K562 (cell line): Measurements from ENCODE around the gene DNA2. TPM values are rescaled to one million over a fixed set of nuclear protein-coding genes. Genes with fewer than 3 reads are reported as not detected.

Source experiments
- BCOR ChIP-seq: fragments of 450-650 bp; IDR thresholded peaks from 2 replicates; pipeline ENCODE4 v1.6.1; 2016
- FOXK1 ChIP-seq: sonication (generic); formaldehyde crosslinking; IDR thresholded peaks from 2 replicates; pipeline ENCODE4 v1.8.0; 2022; ENCODE audit warnings: missing genetic modification reagents, mild to moderate bottlenecking, borderline replicate concordance
- FOXM1 ChIP-seq, 2 experiments: fragments of 450-650 bp in 1 of 2; sonication (generic) in 1 of 2; formaldehyde crosslinking in 1 of 2; IDR thresholded peaks; 2 replicates each; pipeline versions ENCODE4 v1.6.1 to v1.9.0; 2017 to 2022; ENCODE audit warnings: low read depth in 2 of 2, mild to moderate bottlenecking in 2 of 2, missing genetic modification reagents in 1 of 2, moderate library complexity in 1 of 2
- GABPB2 ChIP-seq: fragments of 250-450 bp; sonication (Bioruptor Pico); conservative IDR thresholded peaks from 2 replicates; pipeline ENCODE4 v1.5.1; 2021; ENCODE audit warnings: mild to moderate bottlenecking
- GATAD2A ChIP-seq: fragments of 450-650 bp; IDR thresholded peaks from 2 replicates; pipeline ENCODE4 v1.6.1; 2017
- HNRNPUL1 ChIP-seq: fragments of 200-400 bp; formaldehyde crosslinking; IDR thresholded peaks from 2 replicates; pipeline ENCODE4 v1.6.1; 2017; ENCODE audit warnings: low read length
- IRF2 ChIP-seq: sonication (generic); formaldehyde crosslinking; IDR thresholded peaks from 2 replicates; pipeline ENCODE4 v1.8.1; 2022; ENCODE audit warnings: mild to moderate bottlenecking, missing genetic modification reagents
- KLF16 ChIP-seq: IDR thresholded peaks from 2 replicates; pipeline ENCODE4 v1.6.1; 2016; ENCODE audit warnings: antibody characterized with exemption
- SMAD2 ChIP-seq: fragments of 150-350 bp; IDR thresholded peaks from 2 replicates; pipeline ENCODE4 v1.6.1; 2014; ENCODE audit warnings: low read depth, mild to moderate bottlenecking, low read length
- SMAD4 ChIP-seq: fragments of 250-450 bp; sonication (Bioruptor Pico); conservative IDR thresholded peaks from 2 replicates; pipeline ENCODE4 v1.8.0; 2021; ENCODE audit warnings: inconsistent platforms, mild to moderate bottlenecking, moderate library complexity
- TCF7L2 ChIP-seq: fragments of 150-350 bp; IDR thresholded peaks from 2 replicates; pipeline ENCODE4 v1.6.1; 2016; ENCODE audit warnings: low read depth, mild to moderate bottlenecking, low read length, moderate library complexity
- TEAD2 ChIP-seq: fragments of 450-650 bp; IDR thresholded peaks from 2 replicates; pipeline ENCODE4 v1.6.1; 2016; ENCODE audit warnings: missing genetic modification characterization, control low read depth, missing compliant biosample characterization
- U2AF2 ChIP-seq: fragments of 200-400 bp; formaldehyde crosslinking; optimal IDR thresholded peaks from 2 replicates; pipeline ENCODE3; 2017; ENCODE audit warnings: low read depth, mild to moderate bottlenecking, low read length
- ZKSCAN3 ChIP-seq: fragments of 250-450 bp; sonication (Bioruptor Pico); IDR thresholded peaks from 2 replicates; pipeline ENCODE4 v1.4.0; 2020
- ZNF134 ChIP-seq: fragments of 250-450 bp; sonication (Bioruptor Pico); conservative IDR thresholded peaks from 2 replicates; pipeline ENCODE4 v1.4.0; 2020
- ZNF184 ChIP-seq: sonication (generic); formaldehyde crosslinking; IDR thresholded peaks from 2 replicates; pipeline ENCODE4 v1.5.0; 2020; ENCODE audit warnings: missing genetic modification reagents
- ZNF436 ChIP-seq: fragments of 250-450, 450-650 bp; sonication (Bioruptor Pico); formaldehyde crosslinking; IDR thresholded peaks from 2 replicates; pipeline ENCODE4 v1.7.0; 2020; ENCODE audit warnings: mild to moderate bottlenecking
- ZNF507 ChIP-seq: conservative IDR thresholded peaks from 2 replicates; pipeline ENCODE4 v1.6.1; 2017; ENCODE audit warnings: missing genetic modification characterization, missing compliant biosample characterization
- ZNF584 ChIP-seq: fragments of 200-800 bp; sonication (Bioruptor generic); IDR thresholded peaks from 2 replicates; pipeline ENCODE4 v1.6.1; 2016; ENCODE audit warnings: low read depth, mild to moderate bottlenecking, missing genetic modification characterization, missing compliant biosample characterization
- polyA plus RNA-seq, 8 experiments: library from polyadenylated mRNA; depleted of rRNA in 4 of 8; stranded (reverse) in 5 of 8; unstranded in 3 of 8; fragments of >200 nt; fragmentation: Nextera tagmentation in 2 of 8; fragmentation: Illumina TruSeq in 1 of 8; extraction: Ambion mirVana in 2 of 8; extraction: Trizol in 1 of 8; gene quantifications; 2 replicates each; pipeline versions ENCODE4 v1.2.1 to v1.2.3, GENCODE V29; 2011 to 2014; ENCODE audit warnings: inconsistent platforms in 1 of 8, missing spikeins in 1 of 8
- total RNA-seq, 7 experiments: library from RNA; depleted of rRNA in 6 of 7; stranded (reverse); fragments of >200 nt in 6 of 7; fragmentation: Illumina TruSeq in 2 of 7; extraction: Trizol in 2 of 7; gene quantifications; 2 replicates each; pipeline versions ENCODE4 v1.2.1 to v1.2.3, GENCODE V29; 2011 to 2021; ENCODE audit warnings: low replicate concordance in 1 of 7
- TF ChIP-seq, protein P1 (sequence below): fragments of 150-350 bp; IDR thresholded peaks from 2 replicates; pipeline ENCODE4 v1.6.1; 2014; ENCODE audit warnings: low read depth, mild to moderate bottlenecking, low read length, borderline replicate concordance
- TF ChIP-seq, protein P2 (sequence below), 2 experiments: fragments of 450-650 bp in 1 of 2; sonication (generic) in 1 of 2; formaldehyde crosslinking; conservative IDR thresholded peaks; 2 replicates each; pipeline versions ENCODE4 v1.4.0 to v1.8.1; 2020 to 2022; ENCODE audit warnings: mild to moderate bottlenecking in 1 of 2, missing genetic modification reagents in 1 of 2
- TF ChIP-seq, protein P3 (sequence below): sonication (generic); formaldehyde crosslinking; IDR thresholded peaks from 2 replicates; pipeline ENCODE4 v1.8.1; 2023; ENCODE audit warnings: mild to moderate bottlenecking, missing genetic modification reagents
- TF ChIP-seq, protein P4 (sequence below): fragments of 250-450 bp; sonication (Bioruptor Pico); IDR thresholded peaks from 2 replicates; pipeline ENCODE4 v1.5.0; 2021

Gene DNA2
- total and polyA plus RNA-seq, 9 of the 15 experiments (the other 6 are each of a cell fraction or from before 2014, with no cell fraction given): 24.6 to 51.4 (median 40.8) TPM

- TF ChIP-seq HNRNPUL1 (no peak), ZNF436 (no peak), FOXK1 (CRISPR knock-in tag) (0 out of 2 replicates have a peak, but pooled peaks have one; percentile 64), BCOR (peak; percentile 56; the same call in 1 of the 2 replicates), ZNF584 (CRISPR knock-in tag) (no peak), ZKSCAN3 (CRISPR knock-in tag) (no peak), ZNF184 (CRISPR knock-in tag) (no peak), SMAD4 (CRISPR knock-in tag) (peak; percentile 76; the same call in 1 of the 2 replicates), U2AF2 (no peak), TEAD2 (no peak), GABPB2 (CRISPR knock-in tag) (no peak), SMAD2 (no peak), ZNF134 (0 out of 2 replicates have a peak, but pooled peaks have one; percentile 32), GATAD2A (no peak), IRF2 (CRISPR knock-in tag) (no peak), KLF16 (no peak), ZNF507 (tag) (no peak), TCF7L2 (no peak), FOXM1 (IDR thresholded peaks at IDR 0.05; ENCODE audit: low read depth) (0 out of 2 replicates have a peak, but pooled peaks have one; percentile 68), FOXM1 (CRISPR knock-in tag; IDR thresholded peaks at IDR 0.05; ENCODE audit: low read depth) (no peak)
- TF ChIP-seq, protein P1, sequence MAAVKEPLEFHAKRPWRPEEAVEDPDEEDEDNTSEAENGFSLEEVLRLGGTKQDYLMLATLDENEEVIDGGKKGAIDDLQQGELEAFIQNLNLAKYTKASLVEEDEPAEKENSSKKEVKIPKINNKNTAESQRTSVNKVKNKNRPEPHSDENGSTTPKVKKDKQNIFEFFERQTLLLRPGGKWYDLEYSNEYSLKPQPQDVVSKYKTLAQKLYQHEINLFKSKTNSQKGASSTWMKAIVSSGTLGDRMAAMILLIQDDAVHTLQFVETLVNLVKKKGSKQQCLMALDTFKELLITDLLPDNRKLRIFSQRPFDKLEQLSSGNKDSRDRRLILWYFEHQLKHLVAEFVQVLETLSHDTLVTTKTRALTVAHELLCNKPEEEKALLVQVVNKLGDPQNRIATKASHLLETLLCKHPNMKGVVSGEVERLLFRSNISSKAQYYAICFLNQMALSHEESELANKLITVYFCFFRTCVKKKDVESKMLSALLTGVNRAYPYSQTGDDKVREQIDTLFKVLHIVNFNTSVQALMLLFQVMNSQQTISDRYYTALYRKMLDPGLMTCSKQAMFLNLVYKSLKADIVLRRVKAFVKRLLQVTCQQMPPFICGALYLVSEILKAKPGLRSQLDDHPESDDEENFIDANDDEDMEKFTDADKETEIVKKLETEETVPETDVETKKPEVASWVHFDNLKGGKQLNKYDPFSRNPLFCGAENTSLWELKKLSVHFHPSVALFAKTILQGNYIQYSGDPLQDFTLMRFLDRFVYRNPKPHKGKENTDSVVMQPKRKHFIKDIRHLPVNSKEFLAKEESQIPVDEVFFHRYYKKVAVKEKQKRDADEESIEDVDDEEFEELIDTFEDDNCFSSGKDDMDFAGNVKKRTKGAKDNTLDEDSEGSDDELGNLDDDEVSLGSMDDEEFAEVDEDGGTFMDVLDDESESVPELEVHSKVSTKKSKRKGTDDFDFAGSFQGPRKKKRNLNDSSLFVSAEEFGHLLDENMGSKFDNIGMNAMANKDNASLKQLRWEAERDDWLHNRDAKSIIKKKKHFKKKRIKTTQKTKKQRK: no peak
- TF ChIP-seq, protein P2, sequence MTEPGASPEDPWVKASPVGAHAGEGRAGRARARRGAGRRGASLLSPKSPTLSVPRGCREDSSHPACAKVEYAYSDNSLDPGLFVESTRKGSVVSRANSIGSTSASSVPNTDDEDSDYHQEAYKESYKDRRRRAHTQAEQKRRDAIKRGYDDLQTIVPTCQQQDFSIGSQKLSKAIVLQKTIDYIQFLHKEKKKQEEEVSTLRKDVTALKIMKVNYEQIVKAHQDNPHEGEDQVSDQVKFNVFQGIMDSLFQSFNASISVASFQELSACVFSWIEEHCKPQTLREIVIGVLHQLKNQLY (CRISPR knock-in tag; conservative IDR thresholded peaks at IDR 0.05): no peak
- TF ChIP-seq, protein P3, sequence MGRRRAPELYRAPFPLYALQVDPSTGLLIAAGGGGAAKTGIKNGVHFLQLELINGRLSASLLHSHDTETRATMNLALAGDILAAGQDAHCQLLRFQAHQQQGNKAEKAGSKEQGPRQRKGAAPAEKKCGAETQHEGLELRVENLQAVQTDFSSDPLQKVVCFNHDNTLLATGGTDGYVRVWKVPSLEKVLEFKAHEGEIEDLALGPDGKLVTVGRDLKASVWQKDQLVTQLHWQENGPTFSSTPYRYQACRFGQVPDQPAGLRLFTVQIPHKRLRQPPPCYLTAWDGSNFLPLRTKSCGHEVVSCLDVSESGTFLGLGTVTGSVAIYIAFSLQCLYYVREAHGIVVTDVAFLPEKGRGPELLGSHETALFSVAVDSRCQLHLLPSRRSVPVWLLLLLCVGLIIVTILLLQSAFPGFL (CRISPR knock-in tag): no peak
- TF ChIP-seq, protein P4, sequence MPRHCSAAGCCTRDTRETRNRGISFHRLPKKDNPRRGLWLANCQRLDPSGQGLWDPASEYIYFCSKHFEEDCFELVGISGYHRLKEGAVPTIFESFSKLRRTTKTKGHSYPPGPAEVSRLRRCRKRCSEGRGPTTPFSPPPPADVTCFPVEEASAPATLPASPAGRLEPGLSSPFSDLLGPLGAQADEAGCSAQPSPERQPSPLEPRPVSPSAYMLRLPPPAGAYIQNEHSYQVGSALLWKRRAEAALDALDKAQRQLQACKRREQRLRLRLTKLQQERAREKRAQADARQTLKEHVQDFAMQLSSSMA (CRISPR knock-in tag): no peak; the same call in 1 of the 2 replicates
Measured at GRCh38 chr10:68471586-68472408, at the start of gene DNA2 (continued).
